Spinal cord (tissue), 10 donors: ENCODE data around the gene TAF5L. TPM values are rescaled to one million over a fixed set of nuclear protein-coding genes. Genes with fewer than 3 reads are reported as not detected.

Experiments used
- DNase-seq, 6 donors: peaks; one replicate each; pipeline versions ENCODE4 v3.0.0 to v3.0.0-alpha.2; 2013 to 2015; ENCODE audit warnings: low spot score in 6 of 6, low read depth in 4 of 6
- H3K27ac ChIP-seq: one replicate; pipeline ENCODE4 v1.5.1; 2013; ENCODE audit warnings: low read depth, low read length, control low read depth
- H3K27me3 ChIP-seq: one replicate; pipeline ENCODE4 v1.6.1; 2013; ENCODE audit warnings: low read length; ENCODE audit not compliant: control insufficient read depth, insufficient read depth
- H3K36me3 ChIP-seq: one replicate; pipeline ENCODE4 v1.6.1; 2013; ENCODE audit warnings: low read length; ENCODE audit not compliant: control insufficient read depth, insufficient read depth
- H3K4me1 ChIP-seq: one replicate; pipeline ENCODE4 v1.6.1; 2013; ENCODE audit warnings: low read length; ENCODE audit not compliant: control insufficient read depth, insufficient read depth
- H3K4me3 ChIP-seq: one replicate; pipeline ENCODE4 v1.5.1; 2013; ENCODE audit warnings: low read depth, low read length, control low read depth
- H3K9me3 ChIP-seq: one replicate; pipeline ENCODE4 v1.6.1; 2013; ENCODE audit warnings: low read length; ENCODE audit not compliant: control insufficient read depth, insufficient read depth
- WGBS: methylation state at CpG from one replicate; pipeline ENCODE4 v1.1.5; 2013; ENCODE audit warnings: missing lambda C conversion rate; ENCODE audit not compliant: insufficient coverage; 5-methylcytosine and 5-hydroxymethylcytosine counted together
- long read RNA-seq, 4 donors: transcript quantifications; one replicate each; lab custom pipeline, GENCODE V29; 2026
- polyA plus RNA-seq, 2 donors: library from polyadenylated mRNA; unstranded; fragments of 120-200 nt; gene quantifications; one replicate each; pipeline ENCODE4 v1.2.1, GENCODE V29; 2013; ENCODE audit not compliant: insufficient read length in 2 of 2
- total RNA-seq, 2 donors: library from RNA; depleted of rRNA in 1 of 2; stranded (reverse); fragments of 120-200 nt in 1 of 2; fragments of >200 nt in 1 of 2; gene quantifications; one replicate each; pipeline versions ENCODE4 v1.2.3 to v1.2.4, GENCODE V29; 2013 to 2014
- donor health status: healthy.

TAF5L gene
- 10 to 100 TPM; 14.3 to 16.5 TPM for total RNA-seq
- 10 to 100 TPM; 17.2 to 18.0 TPM for polyA plus RNA-seq
- long read RNA-seq, donor 1, full-length matches to known transcripts = 4 of 4 reads
- long read RNA-seq, donor 1, partial matches to known transcripts = 0 of 4 reads
- long read RNA-seq, donor 1, other reads (novel, unspliced or antisense) = 0 of 4 reads
- long read RNA-seq, donor 2, partial matches to known transcripts = 0 of 3 reads
- long read RNA-seq, donor 2, other reads (novel, unspliced or antisense) = 0 of 3 reads
- long read RNA-seq, donor 3, partial matches to known transcripts = 0 of 2 reads
- long read RNA-seq, donor 3, other reads (novel, unspliced or antisense) = 0 of 2 reads
- long read RNA-seq, donor 4, full-length matches to known transcripts = 4 of 4 reads
- long read RNA-seq, donor 4, partial matches to known transcripts = 0 of 4 reads
- long read RNA-seq, donor 4, other reads (novel, unspliced or antisense) = 0 of 4 reads

DNA sequence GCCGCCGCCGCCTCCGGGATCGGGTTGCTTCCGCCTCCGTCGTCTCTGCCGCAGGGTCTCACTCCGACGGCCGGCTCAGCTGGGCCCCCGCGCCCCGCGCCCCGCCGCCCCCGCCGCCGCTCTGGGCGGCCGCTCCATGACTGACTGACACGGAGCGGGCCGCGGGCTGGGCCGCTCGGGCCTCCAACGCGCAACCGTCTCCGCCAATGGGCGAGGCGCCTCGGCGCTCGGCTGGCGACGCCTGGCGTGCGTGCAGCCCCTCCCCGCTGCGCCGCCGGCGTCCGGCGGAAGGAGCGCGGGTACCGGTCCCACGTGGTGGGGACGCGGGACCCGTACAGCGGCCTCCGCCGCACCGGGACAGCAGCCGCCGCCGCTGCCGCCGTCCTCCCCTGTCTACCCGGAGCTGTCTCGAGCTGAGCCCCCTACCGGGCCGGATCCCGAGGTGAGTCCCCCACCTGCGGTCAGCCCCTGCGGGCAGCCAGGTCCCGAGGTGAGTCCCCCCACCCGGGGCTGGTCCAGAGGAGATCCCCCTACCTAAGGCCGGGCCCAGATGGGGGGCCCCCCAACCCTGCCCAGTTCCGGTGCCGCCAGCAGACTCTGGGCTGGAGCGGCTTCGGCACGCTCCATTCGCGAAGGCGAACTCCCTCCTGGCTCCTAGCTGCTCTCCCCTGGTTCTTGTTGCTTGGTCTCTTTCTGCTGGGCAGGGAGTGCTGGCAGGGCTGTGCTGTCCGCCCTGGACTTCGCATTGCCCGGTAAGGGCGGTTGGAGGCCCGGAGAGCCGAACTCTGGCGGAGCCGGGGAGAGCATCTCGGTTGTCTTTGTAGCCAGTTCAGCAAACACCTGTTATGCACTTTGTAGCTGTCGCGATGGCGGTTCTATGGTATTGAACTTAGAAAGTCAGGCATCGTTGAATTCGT, at the start of gene TAF5L, which contains the start of gene URB2:
Gene TAF5L (minus strand): TSS at position 208 of the 917 bp plus-strand sequence. CDS start 11,640 bp downstream, outside the sequence.
Gene URB2 (plus strand): TSS at position 333 of the 917 bp plus-strand sequence. CDS start 1,387 bp downstream, outside the sequence.
- Histone ChIP-seq H3K9me3 (no peaks in the 10 kb centered on the region), H3K4me3 (peak within 1 kb of the TSS; percentile 92), H3K27ac (peak within 1 kb of the TSS; percentile 47), H3K4me1 (peaks cover 16% of the 10 kb centered on the region), H3K27me3 (no peaks in the 10 kb centered on the region), H3K36me3 (no peaks in the 10 kb centered on the region)
- 0% methylated on average over 95 of the region's 97 CpGs for WGBS
- DNase-seq = peak; percentile 79 to 97 (median 84)

DNA sequence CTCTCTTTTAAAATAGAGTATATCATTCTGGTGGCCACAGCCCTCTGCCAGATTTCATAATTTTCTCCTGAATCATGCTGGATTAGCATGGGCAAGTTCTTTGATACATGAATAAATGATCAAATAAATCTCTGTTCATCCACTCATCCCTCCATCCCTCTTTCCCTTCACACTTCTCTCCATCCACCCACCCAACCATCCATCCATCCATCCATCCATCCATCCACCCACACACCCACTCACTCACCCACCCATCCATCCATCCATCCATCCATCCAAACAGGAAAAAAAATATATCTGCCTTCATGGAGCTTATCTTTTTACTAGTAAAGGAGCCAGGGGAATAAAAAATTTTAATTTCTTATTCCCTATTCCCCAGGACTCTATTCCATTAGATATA, 49.5 kb upstream of the TAF5L start:
- H3K27me3 ChIP-seq = no peaks in the 10 kb centered on the region
- H3K9me3 ChIP-seq = no peaks in the 10 kb centered on the region
- no peaks in the 10 kb centered on the region for H3K4me1 ChIP-seq
- no peak overlapping the region for H3K4me3 ChIP-seq
- no peaks in the 10 kb centered on the region for H3K36me3 ChIP-seq
- DNase-seq = no peak
- no peak overlapping the region for H3K27ac ChIP-seq

DNA sequence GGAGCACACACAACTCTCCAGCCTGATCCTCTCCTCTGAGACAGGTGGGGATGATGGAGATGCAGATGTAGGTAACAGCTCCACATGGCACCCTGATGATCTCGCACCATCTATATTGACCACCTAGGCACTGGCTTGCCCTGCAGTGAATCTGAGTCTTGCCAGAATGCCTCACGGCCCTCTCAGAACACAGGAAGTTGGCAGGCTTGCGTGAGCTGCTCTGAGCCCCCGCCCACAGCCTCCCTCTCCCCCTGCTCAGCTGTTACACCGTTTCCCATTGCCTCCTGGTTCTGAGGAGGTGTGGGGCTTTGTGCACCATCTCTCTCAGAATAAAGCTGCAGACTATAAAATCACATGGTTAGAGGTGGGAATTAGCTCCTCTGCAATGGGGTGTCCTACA, 48.1 kb upstream of the TAF5L start:
- Histone ChIP-seq H3K36me3 (no peaks in the 10 kb centered on the region), H3K9me3 (no peaks in the 10 kb centered on the region), H3K4me3 (no peak overlapping the region), H3K4me1 (no peaks in the 10 kb centered on the region), H3K27me3 (no peaks in the 10 kb centered on the region), H3K27ac (no peak overlapping the region)
- DNase-seq = no peak
- WGBS = 86% methylated on average over 1 of the region's 5 CpGs

DNA sequence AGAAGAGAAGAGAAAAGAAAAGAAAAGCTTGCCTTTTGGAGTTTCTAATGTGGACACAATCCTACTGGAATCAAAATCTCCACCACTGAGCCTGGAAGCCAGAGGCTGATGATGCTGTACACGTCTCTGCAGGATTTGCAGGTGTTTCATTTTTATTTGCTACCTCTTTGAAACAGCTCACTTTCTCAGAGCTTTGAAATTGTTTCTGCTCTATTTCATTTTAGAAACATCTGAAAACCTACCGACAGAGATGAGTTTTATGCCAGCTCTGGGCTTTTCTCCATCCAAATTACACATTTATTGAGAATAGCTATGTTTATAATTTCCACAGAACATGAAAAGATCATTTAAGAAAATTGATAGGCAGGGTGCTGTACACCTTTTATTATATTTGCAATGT, 46.3 kb upstream of the TAF5L start:
- Histone ChIP-seq H3K9me3 (no peaks in the 10 kb centered on the region), H3K4me1 (no peaks in the 10 kb centered on the region), H3K27ac (no peak overlapping the region), H3K36me3 (no peaks in the 10 kb centered on the region), H3K4me3 (no peak overlapping the region), H3K27me3 (no peaks in the 10 kb centered on the region)
- WGBS = no CpG with 5 or more reads among the region's 2 CpGs
- peak in 1 of 6 donors; percentile 71 for DNase-seq

DNA sequence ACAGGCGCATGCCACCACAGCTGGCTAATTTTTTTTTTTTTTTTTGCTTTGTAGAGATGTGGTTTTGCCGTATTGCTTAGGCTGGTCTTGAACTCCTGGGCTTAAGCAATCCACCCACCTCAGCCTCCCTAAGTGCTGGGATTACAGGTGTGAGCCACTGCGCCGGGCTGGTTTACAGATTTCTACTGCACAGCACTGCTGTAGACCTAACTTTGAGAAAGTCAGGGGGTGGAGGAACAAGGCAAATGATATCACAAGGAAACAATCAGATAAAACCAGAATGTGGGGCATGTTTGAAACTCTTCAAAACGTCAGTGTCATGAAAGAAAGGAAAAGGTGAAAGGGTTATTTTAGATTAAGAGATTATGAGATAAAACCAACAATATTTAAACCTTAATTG, 45.4 kb upstream of the TAF5L start:
- Histone ChIP-seq H3K9me3 (no peaks in the 10 kb centered on the region), H3K27ac (no peak overlapping the region), H3K27me3 (no peaks in the 10 kb centered on the region), H3K36me3 (no peaks in the 10 kb centered on the region), H3K4me3 (no peak overlapping the region), H3K4me1 (peaks cover 5% of the 10 kb centered on the region)
- DNase-seq = no peak
- no CpG with 5 or more reads among the region's 5 CpGs for WGBS

DNA sequence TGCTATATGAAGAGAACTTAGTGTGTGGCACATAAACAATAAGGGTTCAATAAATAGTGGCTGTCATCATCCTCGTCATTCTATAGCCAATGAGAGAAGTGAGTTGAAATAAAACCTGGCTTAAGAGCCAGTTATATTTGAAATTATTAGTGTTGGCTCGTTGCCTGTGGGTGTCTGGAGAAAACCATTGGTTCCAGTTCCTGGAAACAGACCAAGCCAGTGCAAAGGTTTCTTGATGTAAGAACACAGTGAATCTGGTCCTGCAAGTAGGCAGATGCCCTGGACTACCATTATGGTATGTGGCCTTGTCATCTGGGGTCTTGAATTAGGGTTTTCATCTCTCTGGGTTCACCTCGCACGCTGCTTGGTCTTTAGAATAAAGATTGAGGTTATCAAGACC, 43.4 kb upstream of the TAF5L start:
- H3K4me3 ChIP-seq = no peak overlapping the region
- H3K4me1 ChIP-seq = peaks cover 7% of the 10 kb centered on the region
- H3K27me3 ChIP-seq = no peaks in the 10 kb centered on the region
- H3K9me3 ChIP-seq = no peaks in the 10 kb centered on the region
- 67% methylated on average over 1 of the region's 4 CpGs for WGBS
- no peaks in the 10 kb centered on the region for H3K36me3 ChIP-seq
- DNase-seq = peak in 1 of 6 donors; percentile 37
- no peak overlapping the region for H3K27ac ChIP-seq

DNA sequence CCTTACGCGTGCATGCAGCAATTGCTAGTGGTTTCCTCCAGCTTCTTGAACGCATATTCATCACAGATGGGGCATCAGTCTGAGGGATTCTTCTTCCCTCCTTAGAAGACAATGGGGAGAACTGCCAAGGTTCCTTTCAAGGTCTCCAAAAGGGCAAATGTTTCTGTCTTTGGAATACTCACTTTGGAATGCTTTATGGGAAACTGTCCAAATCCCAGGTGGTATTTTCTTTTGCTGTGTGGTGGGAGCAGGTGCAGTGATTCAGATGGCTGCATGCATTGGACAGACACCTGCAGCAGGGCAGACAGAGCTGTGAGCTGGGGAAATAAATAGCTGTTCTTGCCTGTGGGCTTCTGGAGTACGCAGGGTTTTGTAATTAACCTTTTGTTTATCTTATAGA, 40.7 kb upstream of the TAF5L start:
- peak in 1 of 6 donors; percentile 46 for DNase-seq
- H3K9me3 ChIP-seq = no peaks in the 10 kb centered on the region
- H3K4me1 ChIP-seq = peaks cover 11% of the 10 kb centered on the region
- WGBS = 67% methylated on average over 4 of the region's 4 CpGs
- H3K4me3 ChIP-seq = no peak overlapping the region
- H3K36me3 ChIP-seq = peaks cover 9% of the 10 kb centered on the region
- H3K27me3 ChIP-seq = no peaks in the 10 kb centered on the region
- H3K27ac ChIP-seq = no peak overlapping the region

DNA sequence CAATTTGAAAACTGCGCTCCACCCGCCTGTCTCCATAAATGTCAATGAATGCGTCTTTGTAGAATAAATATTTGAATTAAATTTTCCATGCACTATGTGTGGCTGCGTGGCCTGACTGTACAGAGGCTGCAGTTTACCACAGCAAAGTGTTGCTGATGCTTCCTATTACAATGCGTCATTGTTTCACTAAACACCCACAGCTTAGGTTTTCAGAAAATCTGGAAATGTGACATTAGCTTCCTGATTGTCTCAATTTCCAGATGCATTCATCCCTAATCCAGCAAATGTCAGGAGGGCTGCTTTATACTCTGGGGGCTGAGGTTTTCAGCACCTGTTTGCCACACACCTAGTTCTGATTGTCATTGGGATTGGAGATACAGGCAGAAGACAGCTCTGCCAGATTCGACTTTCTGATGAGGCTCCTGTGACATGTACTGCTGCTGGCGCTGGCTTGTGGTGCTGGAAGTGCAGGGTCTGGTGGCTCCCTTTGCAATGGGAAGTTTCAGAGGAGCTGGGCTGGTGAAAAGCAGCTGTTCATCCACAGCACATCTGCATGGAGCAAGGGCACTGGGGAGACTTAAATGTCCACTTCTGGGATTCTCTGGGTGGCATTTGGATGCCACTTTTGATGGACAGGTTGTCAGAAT, 40.1 kb upstream of the TAF5L start:
- 84% methylated on average over 3 of the region's 7 CpGs for WGBS
- DNase-seq = peak in 1 of 6 donors; percentile 32

DNA sequence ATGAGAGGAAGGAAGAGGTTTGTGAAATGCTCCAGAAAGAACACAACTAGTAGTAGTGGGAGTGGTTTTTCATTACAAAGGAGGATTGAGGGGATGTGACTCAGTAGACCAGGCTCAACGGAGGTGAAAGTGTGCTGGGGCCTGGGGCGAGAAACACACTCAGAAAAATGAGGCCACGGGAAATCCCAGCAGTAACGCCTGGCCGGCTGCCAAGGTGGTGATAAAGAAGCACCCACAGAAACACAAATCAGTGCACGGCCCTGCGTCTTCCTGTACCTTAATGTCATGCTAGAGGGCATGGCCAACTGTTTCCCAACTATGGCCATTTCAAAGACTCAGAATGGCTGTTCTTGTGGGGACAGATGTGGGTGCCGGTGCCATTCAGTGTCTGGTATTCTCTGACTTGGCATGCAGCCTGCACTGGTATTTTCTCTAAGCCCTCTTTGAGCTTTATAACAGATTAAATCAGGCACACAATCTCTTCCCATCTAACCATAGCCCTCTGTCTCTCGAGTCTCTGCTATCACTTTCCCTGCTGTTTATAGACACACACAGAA, 38.3 kb upstream of the TAF5L start:
- no peak overlapping the region for H3K4me3 ChIP-seq
- H3K4me1 ChIP-seq = peaks cover 11% of the 10 kb centered on the region
- H3K36me3 ChIP-seq = peaks cover 13% of the 10 kb centered on the region
- 45% methylated on average over 6 of the region's 9 CpGs for WGBS
- H3K27me3 ChIP-seq = no peaks in the 10 kb centered on the region
- peak in 2 of 6 donors; percentile 38 to 40 for DNase-seq
- no peaks in the 10 kb centered on the region for H3K9me3 ChIP-seq
- no peak overlapping the region for H3K27ac ChIP-seq

More for the DNA sequence above, 40.1 kb upstream of the TAF5L start:
- no peaks in the 10 kb centered on the region for H3K9me3 ChIP-seq
- peaks cover 9% of the 10 kb centered on the region for H3K36me3 ChIP-seq
- H3K4me3 ChIP-seq = no peak overlapping the region
- peaks cover 11% of the 10 kb centered on the region for H3K4me1 ChIP-seq
- no peak overlapping the region for H3K27ac ChIP-seq
- no peaks in the 10 kb centered on the region for H3K27me3 ChIP-seq
